ENCODE measurements around the gene GCHFR. TPM values are rescaled to one million over a fixed set of nuclear protein-coding genes. Genes with fewer than 3 reads are reported as not detected.
A peak's percentile ranks its signal among the peaks of the same experiment; 100 is the strongest.

Gene GCHFR
- total and polyA plus RNA-seq, 10 of the 15 experiments (the other 5 are each of a cell fraction or from before 2014, with no cell fraction given): 10.5 to 94.0 (median 35.3) TPM

DNA sequence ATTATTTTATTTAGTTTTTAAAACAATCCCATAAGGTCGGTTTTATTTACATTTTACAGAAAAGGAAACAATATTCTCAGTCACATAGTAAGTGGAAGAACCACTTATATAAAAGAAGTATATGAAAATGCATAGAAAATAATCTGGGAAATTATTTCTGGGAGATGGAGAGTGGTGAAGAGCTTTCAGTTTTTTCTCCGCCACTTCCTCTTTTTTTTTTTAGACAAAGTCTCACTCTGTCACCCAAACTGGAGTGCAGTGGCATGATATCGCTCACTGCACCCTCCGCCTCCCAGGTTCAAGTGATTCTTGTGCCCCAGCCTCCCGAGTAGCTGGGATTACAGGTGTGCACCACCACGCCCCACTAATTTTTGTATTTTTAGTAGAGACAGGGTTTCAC, 47.7 kb upstream of the GCHFR start:
- Histone ChIP-seq H3K27ac (ENCODE audit: control insufficient read depth, insufficient read depth) (no peak overlapping the region), H3K36me3 (ENCODE audit: control insufficient read depth in 2 of 2, insufficient read depth in 2 of 2, low read length in 1 of 2) (peaks cover 1 to 13% of the 10 kb centered on the region in 2 experiments; a peak in 3 of 4 replicates), H3K4me3 (no peak overlapping the region), H3K9me3 (replicated peaks; ENCODE audit: control insufficient read depth, insufficient read depth, low read length) (no peaks in the 10 kb centered on the region), H3K9ac (ENCODE audit: control insufficient read depth, insufficient read depth, low read length) (no peak overlapping the region), H3K79me2 (ENCODE audit: control insufficient read depth, insufficient read depth, low read length) (no peaks in the 10 kb centered on the region), H2AFZ (ENCODE audit: control insufficient read depth, low read depth, low read length) (no peak overlapping the region), H3K4me2 (ENCODE audit: control insufficient read depth, insufficient read depth) (no peak overlapping the region), H4K20me1 (ENCODE audit: control insufficient read depth, insufficient read depth) (no peaks in the 10 kb centered on the region), H3K27me3 (replicated peaks in 1 of 2; ENCODE audit: control insufficient read depth in 2 of 2, insufficient read depth in 2 of 2, low read length in 1 of 2) (no peaks in the 10 kb centered on the region), H3K4me1 (ENCODE audit: control insufficient read depth, insufficient read depth, low read length) (no peaks in the 10 kb centered on the region)
- FAIRE-seq (no peak), ATAC-seq (no peak), DNase-seq (ENCODE audit: low read depth, low spot score) (no peak)
- CTCF ChIA-PET: no interaction called here
- POLR2A ChIA-PET: no interaction called here
- in situ Hi-C loops (cut with MboI): no loop called here
- TF ChIP-seq RB1 (IDR thresholded peaks at IDR 0.05; ENCODE audit: borderline replicate concordance) (no peak), SPI1 (IDR thresholded peaks at IDR 0.05; ENCODE audit: borderline replicate concordance, insufficient read depth, low read depth, low read length) (peak; percentile 55; the same call in 1 of the 2 replicates), TCF12 (IDR thresholded peaks at IDR 0.05; ENCODE audit: low read depth, low read length) (no peak), HDGF (IDR thresholded peaks at IDR 0.05) (no peak)
- SMC1A ChIA-PET (ENCODE audit: uncharacterized antibody, unreplicated experiment): no interaction called here
- no TSS peak for BruUV-seq (replicated peaks)
- 76% methylated on average over 3 of the region's 6 CpGs for WGBS (ENCODE audit: insufficient coverage, insufficient replicate concordance, low lambda C conversion rate, missing lambda C conversion rate)
- RAD21 ChIA-PET (ENCODE audit: unreplicated experiment): no interaction called here
- intact Hi-C loops (cut with micrococcal nuclease; ENCODE audit: unreplicated experiment): no loop called here

DNA sequence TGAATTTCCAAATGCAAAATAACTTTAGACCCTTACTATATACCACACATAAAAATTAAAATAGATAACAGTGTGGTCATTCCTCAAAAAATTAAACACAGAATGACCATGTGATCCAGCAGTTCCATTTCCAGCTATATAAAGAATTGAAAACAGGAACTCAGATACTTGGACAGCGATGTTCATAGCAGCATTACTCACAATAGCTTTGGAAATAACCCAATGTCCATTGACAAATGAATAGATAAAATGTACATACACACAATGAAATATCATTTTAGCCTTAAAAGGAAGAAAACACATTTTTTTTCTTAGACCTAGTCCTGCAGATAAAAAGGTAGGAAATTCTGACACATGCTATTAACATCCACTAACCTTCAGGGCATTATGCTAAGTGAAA, 42.2 kb upstream of the GCHFR start:
- DNase-seq (ENCODE audit: low read depth, low spot score) (no peak), FAIRE-seq (no peak), ATAC-seq (no peak)
- no peak overlapping the region for H3K27ac ChIP-seq (ENCODE audit: control insufficient read depth, insufficient read depth)
- H3K27me3 ChIP-seq (replicated peaks in 1 of 2; ENCODE audit: control insufficient read depth in 2 of 2, insufficient read depth in 2 of 2, low read length in 1 of 2): no peaks in the 10 kb centered on the region
- no peak overlapping the region for H3K4me3 ChIP-seq
- WGBS (ENCODE audit: insufficient coverage, insufficient replicate concordance, low lambda C conversion rate, missing lambda C conversion rate): 100% methylated on average over 1 of the region's 1 CpG
- peaks cover 0 to 1% of the 10 kb centered on the region in 2 experiments; a peak in 2 of 4 replicates for H3K36me3 ChIP-seq (ENCODE audit: control insufficient read depth in 2 of 2, insufficient read depth in 2 of 2, low read length in 1 of 2)
- in situ Hi-C loops (cut with MboI) (no loop called here), intact Hi-C loops (cut with micrococcal nuclease; ENCODE audit: unreplicated experiment) (no loop called here)
- H3K9me3 ChIP-seq (replicated peaks; ENCODE audit: control insufficient read depth, insufficient read depth, low read length): no peaks in the 10 kb centered on the region
- H3K9ac ChIP-seq (ENCODE audit: control insufficient read depth, insufficient read depth, low read length): no peak overlapping the region
- ChIA-PET SMC1A (ENCODE audit: uncharacterized antibody, unreplicated experiment) (interaction anchor here (1.1 kb wide), 1 partner anchor 13 kb away, joined by 3 read pairs; no protein-coding TSS in a partner anchor), RAD21 (ENCODE audit: unreplicated experiment) (no interaction called here), CTCF (no interaction called here), POLR2A (no interaction called here)
- H4K20me1 ChIP-seq (ENCODE audit: control insufficient read depth, insufficient read depth): no peaks in the 10 kb centered on the region
- no peaks in the 10 kb centered on the region for H3K4me1 ChIP-seq (ENCODE audit: control insufficient read depth, insufficient read depth, low read length)
- no peak overlapping the region for H3K4me2 ChIP-seq (ENCODE audit: control insufficient read depth, insufficient read depth)
- TSS peak; percentile 44 for BruUV-seq (replicated peaks)
- H2AFZ ChIP-seq (ENCODE audit: control insufficient read depth, low read depth, low read length): no peak overlapping the region
- H3K79me2 ChIP-seq (ENCODE audit: control insufficient read depth, insufficient read depth, low read length): no peaks in the 10 kb centered on the region
- TF ChIP-seq SMARCA5 (IDR thresholded peaks at IDR 0.05): no peak
- TF ChIP-seq, protein P1, sequence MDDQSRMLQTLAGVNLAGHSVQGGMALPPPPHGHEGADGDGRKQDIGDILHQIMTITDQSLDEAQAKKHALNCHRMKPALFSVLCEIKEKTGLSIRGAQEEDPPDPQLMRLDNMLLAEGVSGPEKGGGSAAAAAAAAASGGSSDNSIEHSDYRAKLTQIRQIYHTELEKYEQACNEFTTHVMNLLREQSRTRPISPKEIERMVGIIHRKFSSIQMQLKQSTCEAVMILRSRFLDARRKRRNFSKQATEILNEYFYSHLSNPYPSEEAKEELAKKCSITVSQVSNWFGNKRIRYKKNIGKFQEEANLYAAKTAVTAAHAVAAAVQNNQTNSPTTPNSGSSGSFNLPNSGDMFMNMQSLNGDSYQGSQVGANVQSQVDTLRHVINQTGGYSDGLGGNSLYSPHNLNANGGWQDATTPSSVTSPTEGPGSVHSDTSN (IDR thresholded peaks at IDR 0.05; ENCODE audit: insufficient replicate concordance, low read depth, low read length): no peak
- no peak for TF ChIP-seq SRF (IDR thresholded peaks at IDR 0.05; ENCODE audit: low read depth in 2 of 2, low read length in 2 of 2)
- TF ChIP-seq GABPA (IDR thresholded peaks at IDR 0.05; ENCODE audit: low read depth): no peak
- no peak for TF ChIP-seq CBX5 (IDR thresholded peaks at IDR 0.05; ENCODE audit: low read depth)
- TF ChIP-seq CHD1 (IDR thresholded peaks at IDR 0.05; ENCODE audit: low read depth, low read length): no peak
- TF ChIP-seq, protein P2, sequence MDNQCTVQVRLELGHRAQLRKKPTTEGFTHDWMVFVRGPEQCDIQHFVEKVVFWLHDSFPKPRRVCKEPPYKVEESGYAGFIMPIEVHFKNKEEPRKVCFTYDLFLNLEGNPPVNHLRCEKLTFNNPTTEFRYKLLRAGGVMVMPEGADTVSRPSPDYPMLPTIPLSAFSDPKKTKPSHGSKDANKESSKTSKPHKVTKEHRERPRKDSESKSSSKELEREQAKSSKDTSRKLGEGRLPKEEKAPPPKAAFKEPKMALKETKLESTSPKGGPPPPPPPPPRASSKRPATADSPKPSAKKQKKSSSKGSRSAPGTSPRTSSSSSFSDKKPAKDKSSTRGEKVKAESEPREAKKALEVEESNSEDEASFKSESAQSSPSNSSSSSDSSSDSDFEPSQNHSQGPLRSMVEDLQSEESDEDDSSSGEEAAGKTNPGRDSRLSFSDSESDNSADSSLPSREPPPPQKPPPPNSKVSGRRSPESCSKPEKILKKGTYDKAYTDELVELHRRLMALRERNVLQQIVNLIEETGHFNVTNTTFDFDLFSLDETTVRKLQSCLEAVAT (IDR thresholded peaks at IDR 0.05): no peak
- TF ChIP-seq RUNX3 (IDR thresholded peaks at IDR 0.05; ENCODE audit: low read length): no peak
- TF ChIP-seq BACH1 (IDR thresholded peaks at IDR 0.05; ENCODE audit: borderline replicate concordance): no peak
- no peak for TF ChIP-seq NFXL1 (IDR thresholded peaks at IDR 0.05; ENCODE audit: borderline replicate concordance)
